GM12874 (cell line): ENCODE data around the gene PLXNB3.

ENCODE experiments used
- TF ChIP-seq, protein P1 (sequence below): IDR thresholded peaks from 2 replicates; pipeline ENCODE4 v1.5.1; 2011; ENCODE audit warnings: low read depth, mild to moderate bottlenecking, control low read depth, low read length, moderate library complexity; ENCODE audit not compliant: insufficient read depth

PLXNB3 gene

DNA sequence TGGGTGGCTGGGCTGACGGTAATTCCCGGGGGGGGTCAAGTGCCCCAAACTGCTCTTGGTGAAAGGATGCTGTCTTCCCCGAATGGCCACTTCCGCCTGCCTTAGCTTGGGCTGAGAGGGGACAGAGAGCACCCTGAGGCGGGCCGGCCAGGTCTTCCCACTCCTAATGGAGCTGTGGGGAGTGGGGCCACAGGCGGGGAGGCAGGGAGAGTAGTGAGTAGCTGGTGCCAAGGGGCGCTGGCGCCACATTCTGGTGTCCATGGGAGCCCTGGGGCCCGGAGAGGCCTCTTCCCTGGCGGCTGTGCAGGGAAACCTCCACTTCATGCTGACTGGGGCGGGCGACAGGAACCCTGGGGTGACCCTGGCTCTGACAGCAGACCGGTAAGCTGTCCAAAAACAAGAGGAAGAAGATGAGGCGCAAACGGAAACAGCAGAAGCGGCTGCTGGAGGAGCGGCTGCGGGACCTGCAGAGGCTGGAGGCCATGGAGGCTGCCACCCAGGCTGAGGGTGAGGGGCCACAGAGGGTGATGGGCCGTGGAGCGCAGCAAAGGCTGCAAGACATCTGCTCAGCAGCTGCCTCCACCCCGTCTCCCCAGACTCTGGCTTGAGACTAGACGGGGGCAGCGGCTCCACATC lies 19.4 kb downstream of the PLXNB3 start:
- TF ChIP-seq, protein P1, sequence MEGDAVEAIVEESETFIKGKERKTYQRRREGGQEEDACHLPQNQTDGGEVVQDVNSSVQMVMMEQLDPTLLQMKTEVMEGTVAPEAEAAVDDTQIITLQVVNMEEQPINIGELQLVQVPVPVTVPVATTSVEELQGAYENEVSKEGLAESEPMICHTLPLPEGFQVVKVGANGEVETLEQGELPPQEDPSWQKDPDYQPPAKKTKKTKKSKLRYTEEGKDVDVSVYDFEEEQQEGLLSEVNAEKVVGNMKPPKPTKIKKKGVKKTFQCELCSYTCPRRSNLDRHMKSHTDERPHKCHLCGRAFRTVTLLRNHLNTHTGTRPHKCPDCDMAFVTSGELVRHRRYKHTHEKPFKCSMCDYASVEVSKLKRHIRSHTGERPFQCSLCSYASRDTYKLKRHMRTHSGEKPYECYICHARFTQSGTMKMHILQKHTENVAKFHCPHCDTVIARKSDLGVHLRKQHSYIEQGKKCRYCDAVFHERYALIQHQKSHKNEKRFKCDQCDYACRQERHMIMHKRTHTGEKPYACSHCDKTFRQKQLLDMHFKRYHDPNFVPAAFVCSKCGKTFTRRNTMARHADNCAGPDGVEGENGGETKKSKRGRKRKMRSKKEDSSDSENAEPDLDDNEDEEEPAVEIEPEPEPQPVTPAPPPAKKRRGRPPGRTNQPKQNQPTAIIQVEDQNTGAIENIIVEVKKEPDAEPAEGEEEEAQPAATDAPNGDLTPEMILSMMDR = no peak

DNA sequence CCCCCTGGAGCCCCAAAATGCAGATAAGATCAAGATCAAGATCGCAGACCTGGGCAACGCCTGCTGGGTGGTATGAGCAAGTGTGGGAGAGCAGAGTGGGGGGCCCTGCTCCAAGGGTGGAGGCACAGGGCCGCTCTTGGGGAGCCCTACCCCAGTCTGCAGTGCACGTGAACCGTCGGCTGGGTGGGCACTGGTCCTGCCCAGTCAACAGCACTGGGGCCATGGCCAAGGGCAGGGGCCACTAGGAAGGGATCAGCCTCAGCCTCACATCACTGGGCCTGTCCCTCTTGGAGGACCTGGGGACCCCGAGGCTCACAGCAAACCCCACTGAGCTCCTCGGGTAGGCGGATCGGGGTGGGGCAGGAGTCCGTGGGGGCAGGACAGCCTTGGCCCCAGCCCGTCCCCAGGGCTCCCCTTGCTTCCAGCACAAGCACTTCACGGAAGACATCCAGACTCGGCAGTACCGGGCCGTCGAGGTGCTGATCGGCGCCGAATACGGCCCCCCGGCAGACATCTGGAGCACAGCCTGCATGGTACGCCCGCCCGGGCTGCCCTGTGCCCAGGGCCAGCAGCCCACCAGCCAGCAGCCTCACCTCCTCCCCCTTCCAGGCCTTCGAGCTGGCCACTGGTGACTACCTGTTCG lies 20.4 kb downstream of the PLXNB3 start:
- TF ChIP-seq, protein P1 = no peak

DNA sequence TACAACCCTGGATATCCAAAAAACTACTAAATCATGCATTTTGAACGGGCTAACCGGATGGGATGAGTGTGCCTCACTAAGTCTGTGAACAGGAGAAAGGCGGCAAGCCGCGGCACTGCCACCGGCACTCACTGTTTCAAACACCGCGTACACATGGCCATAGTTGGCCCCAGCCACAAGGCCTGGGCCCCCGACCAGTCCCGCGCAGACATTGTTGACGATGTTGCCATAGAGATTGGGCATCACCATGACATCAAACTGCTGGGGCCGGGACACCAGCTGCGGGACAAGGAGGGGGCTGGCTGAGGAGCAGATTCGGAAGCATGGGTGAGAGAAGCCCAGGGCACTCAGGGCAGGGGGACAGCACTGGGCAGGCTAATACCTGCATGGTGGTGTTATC lies 22.6 kb downstream of the PLXNB3 start:
- TF ChIP-seq, protein P1 = no peak

DNA sequence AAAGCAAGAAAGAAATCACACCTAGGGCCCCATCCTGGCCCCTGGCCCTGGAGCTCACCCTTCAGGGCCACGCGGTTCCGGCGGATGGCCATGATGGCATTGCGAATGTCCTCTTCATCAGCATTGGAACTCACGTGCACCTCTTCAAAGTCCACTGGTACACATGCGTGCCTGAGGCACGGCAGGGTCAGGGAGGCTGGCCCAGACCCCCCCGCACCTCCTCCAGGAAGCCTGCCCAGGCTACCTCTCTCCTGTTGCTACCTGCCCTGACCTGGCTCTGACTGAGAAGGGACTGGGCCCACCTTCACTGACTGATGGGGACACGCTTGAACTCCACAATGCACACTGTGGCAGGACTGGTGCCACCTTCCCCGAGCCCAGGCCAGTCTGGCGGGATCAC lies 25.6 kb downstream of the PLXNB3 start:
- TF ChIP-seq, protein P1 = no peak

DNA sequence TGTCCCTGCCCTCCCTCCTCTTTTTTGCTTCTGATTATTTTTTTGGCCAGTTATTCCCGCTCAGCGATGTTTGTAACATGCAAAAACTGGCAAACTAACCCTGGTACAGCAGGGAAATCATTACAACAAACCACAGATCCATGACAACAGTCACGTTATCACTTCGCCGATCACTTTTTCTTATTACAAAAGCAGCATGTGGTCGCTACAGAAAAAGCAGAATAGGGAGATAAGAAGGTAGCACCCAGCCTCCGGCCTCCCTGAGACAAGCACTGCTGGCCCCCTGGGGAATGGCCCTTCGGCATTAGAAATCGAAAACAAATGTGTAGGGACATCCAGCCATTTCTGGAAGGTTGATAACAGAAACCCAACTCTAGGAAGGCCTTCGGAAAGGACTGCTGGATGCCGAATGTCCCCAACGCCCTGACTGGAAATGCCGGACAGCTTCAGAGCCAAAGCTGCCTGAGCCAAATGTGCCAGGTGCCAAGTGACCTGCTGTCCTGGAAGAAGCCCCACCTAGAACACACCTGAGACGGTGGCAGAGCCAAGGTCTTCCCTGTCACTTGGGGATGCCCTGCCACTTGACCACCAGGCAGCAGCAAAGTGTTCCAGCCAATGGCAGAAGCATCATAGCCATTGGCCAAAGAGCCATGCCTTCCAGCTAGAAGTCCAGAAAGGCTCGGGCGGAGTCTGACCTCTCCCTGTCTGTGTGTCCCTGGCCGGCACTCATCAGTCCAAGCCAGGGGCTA lies 27.2 kb downstream of the PLXNB3 start:
- TF ChIP-seq, protein P1 = no peak

DNA sequence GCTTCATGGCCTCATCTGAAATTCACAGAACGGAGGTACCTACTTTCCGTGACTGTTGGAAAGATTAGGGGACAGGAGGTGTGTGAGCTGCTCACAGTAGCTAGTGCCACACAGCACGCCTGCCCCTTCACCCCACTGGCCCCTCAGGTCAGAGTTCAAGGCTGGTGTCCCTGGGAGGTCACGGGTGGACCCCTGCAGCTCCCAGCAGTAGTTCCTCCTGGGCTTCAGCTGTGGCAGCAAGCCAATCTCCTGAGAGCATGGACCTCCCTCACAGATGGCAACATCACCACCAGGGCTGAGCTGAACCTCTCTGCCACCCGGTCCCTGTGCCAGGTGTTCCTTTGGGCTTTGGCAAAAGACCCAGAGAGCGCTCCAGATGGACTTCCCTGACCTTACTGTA lies 28.3 kb downstream of the PLXNB3 start:
- TF ChIP-seq, protein P1 = no peak

DNA sequence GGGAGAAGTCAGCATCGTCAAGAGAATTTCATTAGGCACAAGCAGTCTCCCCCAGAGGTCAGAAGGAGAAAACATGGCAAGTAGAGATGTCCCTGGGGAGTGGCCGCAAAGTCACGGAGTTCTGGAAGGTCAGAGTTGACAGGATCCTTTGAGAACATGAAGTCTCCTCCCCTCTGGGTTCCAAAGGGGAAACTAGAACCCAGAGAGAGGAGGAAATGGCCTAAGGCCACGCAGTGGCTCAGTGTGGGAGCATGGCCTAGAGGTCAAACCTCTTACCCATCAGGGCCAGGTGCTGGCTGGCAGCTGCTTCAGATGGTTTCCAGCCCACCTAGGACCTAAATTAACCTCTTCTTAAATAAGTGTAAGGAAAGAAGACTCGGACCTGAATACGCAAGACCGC lies 29.2 kb downstream of the PLXNB3 start:
- TF ChIP-seq, protein P1 = no peak
